Measurements from ENCODE around the gene FBXO31. TPM values are rescaled to one million over a fixed set of nuclear protein-coding genes. Genes with fewer than 3 reads are reported as not detected.

The FBXO31 gene
- total and polyA plus RNA-seq, 2 of the 13 experiments (the other 11 are each of a cell fraction or from before 2014, with no cell fraction given) = 92.4 to 101 TPM

DNA sequence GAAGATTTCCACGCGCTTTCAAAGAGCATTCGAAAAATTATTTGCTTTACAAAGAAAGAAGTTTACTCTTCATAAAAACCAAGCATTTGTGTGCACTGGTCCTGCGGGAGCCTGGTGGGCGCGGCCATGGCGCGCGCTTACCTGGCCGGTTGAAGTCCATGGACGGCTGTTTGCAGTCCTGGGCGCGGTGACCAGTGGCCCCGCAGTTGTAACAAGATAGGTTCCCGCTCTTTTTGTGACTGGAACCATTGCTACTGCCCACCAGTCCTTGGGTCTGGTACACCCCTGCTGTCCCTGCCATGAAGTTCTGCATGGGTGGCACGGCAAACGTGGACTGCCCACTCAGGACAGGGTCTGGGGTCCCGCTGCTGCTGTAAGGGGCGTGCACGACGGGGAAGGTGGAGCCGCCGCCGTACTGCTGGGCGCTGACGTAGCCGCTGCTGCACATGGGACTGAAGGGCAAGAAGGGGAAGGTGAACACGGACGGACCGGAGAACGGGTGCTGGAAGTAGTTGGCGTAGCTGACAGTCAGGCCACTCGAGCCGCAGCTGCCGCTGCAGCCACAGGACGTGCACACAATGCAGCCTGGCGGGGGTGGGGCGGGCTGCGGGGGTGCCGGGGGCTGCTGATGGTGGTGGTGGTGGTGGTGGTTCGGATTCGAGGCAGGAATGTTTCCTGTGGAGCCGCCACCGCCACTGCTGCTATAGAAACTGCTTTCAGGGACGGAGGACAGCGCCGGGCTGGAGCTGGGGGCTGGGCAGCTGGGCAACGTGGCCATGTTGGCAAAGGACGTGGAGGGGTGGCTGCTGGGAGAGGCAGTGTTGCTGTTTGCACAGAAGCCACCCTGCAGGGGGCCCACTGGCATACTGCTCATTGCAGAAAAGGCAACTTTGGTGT lies 28.0 kb upstream of the FBXO31 start:
- DNase-seq (ENCODE audit: low spot score) (no peak), ATAC-seq (no peak), FAIRE-seq (no peak)
- intact Hi-C loops (cut with micrococcal nuclease; ENCODE audit: unreplicated experiment) (no loop called here), in situ Hi-C loops (cut with HindIII; ENCODE audit: extremely low pct_ligation_motif_present, low pct_unique_long_range_greater_than_20kb) (no loop called here)
- CTCF ChIA-PET (ENCODE audit: low intra/inter-chr PET ratio, low total read pairs) = no interaction called here
- Histone ChIP-seq H3K4me1 (ENCODE audit: insufficient read depth, low read length) (no peaks in the 10 kb centered on the region), H4K20me1 (ENCODE audit: insufficient read depth, low read length) (no peaks in the 10 kb centered on the region), H3K9ac (ENCODE audit: insufficient read depth, low read depth, low read length) (no peak overlapping the region), H3K4me2 (ENCODE audit: low read depth, low read length) (no peak overlapping the region), H3K27me3 (ENCODE audit: control insufficient read depth in 1 of 2, insufficient read depth in 2 of 2, low read length in 2 of 2) (no peaks in the 10 kb centered on the region), H3K79me2 (ENCODE audit: insufficient read depth, low read length) (no peaks in the 10 kb centered on the region), H3K4me3 (replicated peaks in 1 of 3; ENCODE audit: insufficient read depth in 1 of 3, low read depth in 2 of 3, low read length in 3 of 3) (no peak overlapping the region), H3K36me3 (replicated peaks in 1 of 2; ENCODE audit: control insufficient read depth in 1 of 2, insufficient read depth in 2 of 2, low read length in 2 of 2) (peaks cover 42 to 74% of the 10 kb centered on the region in 2 experiments), H3K9me3 (ENCODE audit: low read length) (no peaks in the 10 kb centered on the region), H2AFZ (ENCODE audit: low read length) (no peak overlapping the region), H3K27ac (ENCODE audit: extremely low read length, insufficient read depth, low read length) (no peak overlapping the region)
- POLR2A ChIA-PET = no interaction called here
- no TSS peak for BruUV-seq (replicated peaks)
- TF ChIP-seq ZBTB7B (CRISPR knock-in tag; IDR thresholded peaks at IDR 0.05) (no peak), PBX2 (CRISPR knock-in tag; IDR thresholded peaks at IDR 0.05) (no peak), AGO2 (optimal IDR thresholded peaks at IDR 0.05; ENCODE audit: low read depth, low read length) (peak; percentile 49), ZNF768 (CRISPR knock-in tag; IDR thresholded peaks at IDR 0.05) (peak; percentile 20; the same call in 1 of the 2 replicates), ZC3H13 (CRISPR knock-in tag; IDR thresholded peaks at IDR 0.05) (0 out of 2 replicates have a peak, but pooled peaks have one; percentile 62)
- 96% methylated on average over 49 of the region's 49 CpGs for WGBS (ENCODE audit: low lambda C conversion rate)

DNA sequence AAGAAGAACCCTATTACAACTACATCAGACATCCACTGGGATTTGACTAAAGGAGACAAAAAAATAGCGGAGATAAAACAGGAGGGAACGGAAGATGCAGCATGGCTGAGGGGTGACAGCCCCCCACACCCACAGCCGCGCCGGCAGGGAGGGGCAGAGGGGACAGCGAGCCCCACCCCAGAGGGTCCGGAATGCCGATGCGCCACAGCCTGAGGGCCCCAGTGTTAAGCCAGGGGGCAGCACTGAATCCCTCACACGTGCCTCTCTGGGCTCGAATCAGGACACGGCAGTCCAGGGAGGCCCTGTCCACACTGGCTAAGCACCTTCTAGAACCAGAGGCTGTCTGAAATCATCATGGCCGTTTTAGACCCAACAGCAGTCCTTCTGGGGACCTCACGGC lies 27.4 kb upstream of the FBXO31 start:
- no peak overlapping the region for H3K9ac ChIP-seq (ENCODE audit: insufficient read depth, low read depth, low read length)
- BruUV-seq (replicated peaks) = no TSS peak
- CTCF ChIA-PET (ENCODE audit: low intra/inter-chr PET ratio, low total read pairs) = no interaction called here
- POLR2A ChIA-PET = no interaction called here
- no peaks in the 10 kb centered on the region for H3K79me2 ChIP-seq (ENCODE audit: insufficient read depth, low read length)
- no peak for FAIRE-seq
- H3K4me3 ChIP-seq (replicated peaks in 1 of 3; ENCODE audit: insufficient read depth in 1 of 3, low read depth in 2 of 3, low read length in 3 of 3) = no peak overlapping the region
- peaks cover 40 to 68% of the 10 kb centered on the region in 2 experiments for H3K36me3 ChIP-seq (replicated peaks in 1 of 2; ENCODE audit: control insufficient read depth in 1 of 2, insufficient read depth in 2 of 2, low read length in 2 of 2)
- no peak overlapping the region for H3K4me2 ChIP-seq (ENCODE audit: low read depth, low read length)
- in situ Hi-C loops (cut with HindIII; ENCODE audit: extremely low pct_ligation_motif_present, low pct_unique_long_range_greater_than_20kb) (no loop called here), intact Hi-C loops (cut with micrococcal nuclease; ENCODE audit: unreplicated experiment) (no loop called here)
- H3K9me3 ChIP-seq (ENCODE audit: low read length) = no peaks in the 10 kb centered on the region
- peak; percentile 43 for ATAC-seq
- no peak overlapping the region for H2AFZ ChIP-seq (ENCODE audit: low read length)
- H4K20me1 ChIP-seq (ENCODE audit: insufficient read depth, low read length) = no peaks in the 10 kb centered on the region
- H3K4me1 ChIP-seq (ENCODE audit: insufficient read depth, low read length) = no peaks in the 10 kb centered on the region
- 95% methylated on average over 10 of the region's 14 CpGs for WGBS (ENCODE audit: low lambda C conversion rate)
- H3K27me3 ChIP-seq (ENCODE audit: control insufficient read depth in 1 of 2, insufficient read depth in 2 of 2, low read length in 2 of 2) = no peaks in the 10 kb centered on the region
- DNase-seq (ENCODE audit: low spot score) = no peak
- H3K27ac ChIP-seq (ENCODE audit: extremely low read length, insufficient read depth, low read length) = no peak overlapping the region
- TF ChIP-seq, protein P1, sequence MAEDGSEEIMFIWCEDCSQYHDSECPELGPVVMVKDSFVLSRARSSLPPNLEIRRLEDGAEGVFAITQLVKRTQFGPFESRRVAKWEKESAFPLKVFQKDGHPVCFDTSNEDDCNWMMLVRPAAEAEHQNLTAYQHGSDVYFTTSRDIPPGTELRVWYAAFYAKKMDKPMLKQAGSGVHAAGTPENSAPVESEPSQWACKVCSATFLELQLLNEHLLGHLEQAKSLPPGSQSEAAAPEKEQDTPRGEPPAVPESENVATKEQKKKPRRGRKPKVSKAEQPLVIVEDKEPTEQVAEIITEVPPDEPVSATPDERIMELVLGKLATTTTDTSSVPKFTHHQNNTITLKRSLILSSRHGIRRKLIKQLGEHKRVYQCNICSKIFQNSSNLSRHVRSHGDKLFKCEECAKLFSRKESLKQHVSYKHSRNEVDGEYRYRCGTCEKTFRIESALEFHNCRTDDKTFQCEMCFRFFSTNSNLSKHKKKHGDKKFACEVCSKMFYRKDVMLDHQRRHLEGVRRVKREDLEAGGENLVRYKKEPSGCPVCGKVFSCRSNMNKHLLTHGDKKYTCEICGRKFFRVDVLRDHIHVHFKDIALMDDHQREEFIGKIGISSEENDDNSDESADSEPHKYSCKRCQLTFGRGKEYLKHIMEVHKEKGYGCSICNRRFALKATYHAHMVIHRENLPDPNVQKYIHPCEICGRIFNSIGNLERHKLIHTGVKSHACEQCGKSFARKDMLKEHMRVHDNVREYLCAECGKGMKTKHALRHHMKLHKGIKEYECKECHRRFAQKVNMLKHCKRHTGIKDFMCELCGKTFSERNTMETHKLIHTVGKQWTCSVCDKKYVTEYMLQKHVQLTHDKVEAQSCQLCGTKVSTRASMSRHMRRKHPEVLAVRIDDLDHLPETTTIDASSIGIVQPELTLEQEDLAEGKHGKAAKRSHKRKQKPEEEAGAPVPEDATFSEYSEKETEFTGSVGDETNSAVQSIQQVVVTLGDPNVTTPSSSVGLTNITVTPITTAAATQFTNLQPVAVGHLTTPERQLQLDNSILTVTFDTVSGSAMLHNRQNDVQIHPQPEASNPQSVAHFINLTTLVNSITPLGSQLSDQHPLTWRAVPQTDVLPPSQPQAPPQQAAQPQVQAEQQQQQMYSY (CRISPR knock-in tag; IDR thresholded peaks at IDR 0.05) = no peak
- TF ChIP-seq, protein P2, sequence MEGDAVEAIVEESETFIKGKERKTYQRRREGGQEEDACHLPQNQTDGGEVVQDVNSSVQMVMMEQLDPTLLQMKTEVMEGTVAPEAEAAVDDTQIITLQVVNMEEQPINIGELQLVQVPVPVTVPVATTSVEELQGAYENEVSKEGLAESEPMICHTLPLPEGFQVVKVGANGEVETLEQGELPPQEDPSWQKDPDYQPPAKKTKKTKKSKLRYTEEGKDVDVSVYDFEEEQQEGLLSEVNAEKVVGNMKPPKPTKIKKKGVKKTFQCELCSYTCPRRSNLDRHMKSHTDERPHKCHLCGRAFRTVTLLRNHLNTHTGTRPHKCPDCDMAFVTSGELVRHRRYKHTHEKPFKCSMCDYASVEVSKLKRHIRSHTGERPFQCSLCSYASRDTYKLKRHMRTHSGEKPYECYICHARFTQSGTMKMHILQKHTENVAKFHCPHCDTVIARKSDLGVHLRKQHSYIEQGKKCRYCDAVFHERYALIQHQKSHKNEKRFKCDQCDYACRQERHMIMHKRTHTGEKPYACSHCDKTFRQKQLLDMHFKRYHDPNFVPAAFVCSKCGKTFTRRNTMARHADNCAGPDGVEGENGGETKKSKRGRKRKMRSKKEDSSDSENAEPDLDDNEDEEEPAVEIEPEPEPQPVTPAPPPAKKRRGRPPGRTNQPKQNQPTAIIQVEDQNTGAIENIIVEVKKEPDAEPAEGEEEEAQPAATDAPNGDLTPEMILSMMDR (CRISPR knock-in tag; IDR thresholded peaks at IDR 0.05) = peak; percentile 31
- TF ChIP-seq, protein P3, sequence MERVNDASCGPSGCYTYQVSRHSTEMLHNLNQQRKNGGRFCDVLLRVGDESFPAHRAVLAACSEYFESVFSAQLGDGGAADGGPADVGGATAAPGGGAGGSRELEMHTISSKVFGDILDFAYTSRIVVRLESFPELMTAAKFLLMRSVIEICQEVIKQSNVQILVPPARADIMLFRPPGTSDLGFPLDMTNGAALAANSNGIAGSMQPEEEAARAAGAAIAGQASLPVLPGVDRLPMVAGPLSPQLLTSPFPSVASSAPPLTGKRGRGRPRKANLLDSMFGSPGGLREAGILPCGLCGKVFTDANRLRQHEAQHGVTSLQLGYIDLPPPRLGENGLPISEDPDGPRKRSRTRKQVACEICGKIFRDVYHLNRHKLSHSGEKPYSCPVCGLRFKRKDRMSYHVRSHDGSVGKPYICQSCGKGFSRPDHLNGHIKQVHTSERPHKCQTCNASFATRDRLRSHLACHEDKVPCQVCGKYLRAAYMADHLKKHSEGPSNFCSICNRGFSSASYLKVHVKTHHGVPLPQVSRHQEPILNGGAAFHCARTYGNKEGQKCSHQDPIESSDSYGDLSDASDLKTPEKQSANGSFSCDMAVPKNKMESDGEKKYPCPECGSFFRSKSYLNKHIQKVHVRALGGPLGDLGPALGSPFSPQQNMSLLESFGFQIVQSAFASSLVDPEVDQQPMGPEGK (CRISPR knock-in tag; IDR thresholded peaks at IDR 0.05) = 0 out of 2 replicates have a peak, but pooled peaks have one; percentile 37

Measured in HepG2 (cell line).